Hematopoietic multipotent progenitor cell treated with erythropoietin and hydrocortisone succinate and interleukin-3 and kit ligand, for 15 days (in vitro differentiated cells): ENCODE results near the gene MTMR4.
"Not testable (repeated sequence)": the region's sequence is repeated elsewhere in the genome, so short reads cannot be mapped to it uniquely, and the experiment has no call there.

Experiments
- DNase-seq: peaks from one replicate; pipeline ENCODE4 v3.0.0-alpha.2; 2015; ENCODE audit warnings: low spot score

Gene MTMR4

GRCh38 chr17:58525239-58525638, 10.8 kb upstream of the MTMR4 start:
- DNase-seq = no peak

DNA sequence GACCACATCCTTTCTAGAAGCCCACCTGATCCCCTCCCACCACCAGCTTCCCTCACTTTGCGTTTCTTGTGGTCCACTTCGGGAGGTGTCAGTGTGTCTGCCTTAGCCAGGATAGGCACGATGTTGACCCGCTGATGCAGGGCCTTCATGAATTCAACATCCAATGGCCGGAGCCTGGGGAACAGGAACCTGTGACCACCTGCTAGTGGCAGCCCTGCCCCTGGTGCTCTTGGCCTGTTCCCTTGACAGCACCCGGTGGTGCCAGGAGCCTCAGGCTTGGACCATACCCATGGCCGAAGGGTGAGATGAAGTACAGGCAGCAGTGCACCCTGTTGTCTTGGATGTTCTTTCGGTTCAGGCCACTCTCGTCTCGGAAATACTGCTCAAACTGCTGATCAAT, 7.2 kb upstream of the MTMR4 start:
- DNase-seq = no peak

- peak; percentile 13 for DNase-seq
Measured at GRCh38 chr17:58520843-58521430, 6.5 kb upstream of the MTMR4 start.

- DNase-seq = peak; percentile 100
Measured at GRCh38 chr17:58517928-58518609, 3.6 kb upstream of the MTMR4 start.

- no peak for DNase-seq
Measured at GRCh38 chr17:58517378-58517927, 3.0 kb upstream of the MTMR4 start.

GRCh38 chr17:58516644-58517377, 2.4 kb upstream of the MTMR4 start:
- DNase-seq = no peak

DNA sequence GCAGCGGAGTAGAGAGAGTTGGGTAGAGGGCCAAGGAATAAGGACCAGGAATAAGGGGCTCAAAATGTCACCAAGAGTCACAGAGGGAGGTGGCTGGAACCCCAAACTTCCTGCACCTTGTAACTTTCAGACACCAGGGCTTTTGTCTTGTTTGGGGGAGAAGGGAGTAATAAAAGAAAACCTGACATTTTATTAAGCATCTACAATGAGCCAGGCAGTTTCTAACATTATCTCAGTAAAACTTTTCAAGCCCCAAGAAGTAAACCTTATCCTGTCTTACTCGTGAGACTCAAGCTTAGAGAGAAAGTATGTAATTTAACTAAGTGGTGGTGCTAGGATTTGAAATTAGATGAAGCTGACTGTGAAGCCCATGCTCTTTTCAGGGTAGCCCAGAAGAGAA, 848 bp upstream of the MTMR4 start:
- DNase-seq = no peak

DNA sequence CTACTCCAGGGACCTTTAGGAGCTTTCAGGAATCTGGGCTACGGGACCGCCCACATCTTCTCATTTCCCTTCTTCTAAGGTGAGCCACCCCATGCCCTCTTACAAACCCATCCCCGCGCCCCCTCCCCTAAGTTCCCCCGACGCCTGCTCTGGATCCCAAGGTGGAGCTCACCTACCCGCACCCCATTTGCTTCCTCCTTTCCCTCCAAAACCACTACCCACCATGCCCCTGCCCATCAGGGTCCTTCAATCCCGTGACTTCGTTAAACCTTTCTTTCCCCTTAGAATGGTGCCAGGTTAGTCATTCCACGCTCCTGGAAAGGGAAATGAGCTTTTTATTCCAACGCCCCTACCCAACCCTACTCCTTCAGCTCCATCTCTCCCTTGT, 326 bp upstream of the MTMR4 start:
- DNase-seq = no peak

DNA sequence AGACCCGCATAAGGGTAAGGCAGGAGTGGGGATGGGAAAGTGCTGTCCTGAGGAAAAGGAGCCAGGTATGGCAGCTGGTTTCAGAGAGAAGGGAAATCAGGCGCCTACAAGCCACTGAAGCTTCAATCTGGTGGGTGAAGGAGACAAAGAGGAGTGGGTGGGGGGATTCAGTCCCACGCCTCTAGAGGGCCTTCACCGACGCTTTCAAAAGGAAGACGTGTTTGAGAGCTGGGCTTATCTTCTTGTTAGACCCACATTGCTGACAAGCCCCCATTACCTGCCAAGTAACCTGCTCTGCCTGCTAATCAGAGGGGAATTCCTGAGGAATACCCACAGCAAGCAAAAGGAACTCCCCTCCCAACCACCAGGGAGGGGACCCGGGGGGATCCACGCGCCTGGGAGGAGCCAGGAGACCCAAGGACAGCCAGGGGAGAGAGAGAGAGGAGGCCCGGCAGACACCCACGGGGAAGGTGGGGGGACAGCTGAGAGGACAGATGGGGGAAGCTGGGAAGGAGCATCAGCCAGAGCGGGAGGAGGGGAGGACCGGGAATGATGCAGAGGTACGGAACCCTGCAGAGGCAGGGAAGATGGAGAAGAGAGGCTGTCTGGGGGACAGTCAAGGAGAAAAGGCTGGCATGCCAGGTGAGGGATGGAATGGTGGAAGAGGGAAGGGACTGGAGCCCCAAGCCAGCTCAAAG, 1.0 kb downstream of the MTMR4 start:
- DNase-seq = no peak

DNA sequence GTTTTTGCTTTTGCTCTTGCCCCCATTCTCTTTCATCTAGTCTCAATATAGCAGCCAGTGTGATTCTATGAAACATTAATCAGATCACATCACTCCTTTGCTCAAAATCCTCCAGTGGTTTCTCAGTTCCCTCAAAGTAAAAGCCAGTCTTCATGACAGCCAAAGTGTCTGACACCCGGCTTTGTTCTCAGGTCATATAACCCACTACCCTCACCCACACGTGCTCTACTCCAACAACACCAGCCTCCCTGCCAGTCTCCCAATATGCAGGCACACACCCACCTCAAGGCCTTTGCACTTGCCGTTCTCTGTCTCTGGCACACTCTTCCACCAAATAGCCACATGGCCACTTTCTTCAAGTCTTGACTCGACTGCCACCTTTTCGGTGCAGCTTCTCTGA, 4.4 kb downstream of the MTMR4 start:
- DNase-seq = no peak

DNA sequence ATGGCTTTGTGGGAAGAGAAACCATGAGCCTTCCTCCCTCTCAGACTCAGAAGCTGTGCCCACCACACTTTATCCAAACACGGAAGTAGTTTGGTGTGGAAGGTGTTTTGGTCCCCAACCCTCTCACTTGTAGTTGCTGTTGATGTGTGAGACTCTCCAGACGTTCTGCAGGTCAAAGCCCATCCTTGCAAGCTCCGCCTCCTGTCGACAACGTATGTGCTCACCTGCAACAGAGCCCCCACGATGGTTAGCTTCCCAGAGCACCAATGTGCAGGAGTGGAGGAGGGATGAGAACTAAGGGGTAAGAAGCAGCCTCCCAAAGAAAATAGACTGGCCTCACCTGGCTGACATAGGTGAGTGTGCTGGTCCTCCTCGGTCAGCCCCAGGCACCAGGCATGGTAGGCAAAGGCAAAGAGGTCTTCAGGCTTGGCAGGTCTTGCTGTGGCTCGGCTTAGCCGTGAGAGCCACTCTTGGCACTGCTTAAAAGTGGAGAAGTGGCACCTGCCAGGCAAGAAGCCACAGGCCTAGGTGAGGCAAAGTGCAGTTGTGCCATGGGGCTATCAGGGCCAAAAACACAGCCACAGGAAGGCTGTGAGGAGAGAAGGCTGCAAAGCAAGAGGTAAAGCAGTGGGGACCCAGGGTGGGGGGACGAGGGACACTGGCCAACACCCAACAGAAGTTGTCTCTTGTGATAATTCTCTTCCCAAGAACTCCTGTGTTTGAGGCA, 5.9 kb downstream of the MTMR4 start:
- DNase-seq = no peak

- DNase-seq = no peak
Measured at GRCh38 chr17:58507123-58507634, 7.3 kb downstream of the MTMR4 start.

- no peak for DNase-seq
Measured at GRCh38 chr17:58506354-58507080, 7.9 kb downstream of the MTMR4 start.

- no peak for DNase-seq
Measured at GRCh38 chr17:58504826-58505351, 9.5 kb downstream of the MTMR4 start.

GRCh38 chr17:58503866-58504265, 10.6 kb downstream of the MTMR4 start:
- no peak for DNase-seq

DNA sequence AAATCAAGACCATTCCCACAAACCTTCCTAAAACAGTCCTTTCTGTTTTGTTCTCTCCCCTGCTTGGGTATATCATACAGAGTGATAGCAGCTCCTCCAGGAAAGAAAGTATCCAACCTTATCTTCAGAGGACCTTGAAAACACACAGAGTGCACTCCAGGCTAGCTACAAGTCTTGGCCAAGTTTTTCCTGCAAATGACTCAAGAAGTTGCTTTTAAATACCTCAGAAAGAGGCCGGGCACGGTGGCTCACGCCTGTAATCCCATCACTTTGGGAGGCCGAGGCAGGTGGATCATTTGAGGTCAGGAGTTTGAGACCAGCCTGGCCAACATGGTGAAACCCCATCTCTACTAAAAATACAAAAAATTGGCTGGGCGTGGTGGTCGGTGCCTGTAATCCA, 11.3 kb downstream of the MTMR4 start:
- not testable (repeated sequence) for DNase-seq

- no peak for DNase-seq
Measured at GRCh38 chr17:58501451-58501850, 13.0 kb downstream of the MTMR4 start.

GRCh38 chr17:58498177-58498828, 16.1 kb downstream of the MTMR4 start:
- no peak for DNase-seq

GRCh38 chr17:58493506-58493905, 20.9 kb downstream of the MTMR4 start:
- no peak for DNase-seq
